ENCODE measurements around the gene CA14. TPM values are rescaled to one million over a fixed set of nuclear protein-coding genes. Genes with fewer than 3 reads are reported as not detected.

Gene CA14
- total RNA-seq, 1 experiment from 2014 or later: not detected

DNA sequence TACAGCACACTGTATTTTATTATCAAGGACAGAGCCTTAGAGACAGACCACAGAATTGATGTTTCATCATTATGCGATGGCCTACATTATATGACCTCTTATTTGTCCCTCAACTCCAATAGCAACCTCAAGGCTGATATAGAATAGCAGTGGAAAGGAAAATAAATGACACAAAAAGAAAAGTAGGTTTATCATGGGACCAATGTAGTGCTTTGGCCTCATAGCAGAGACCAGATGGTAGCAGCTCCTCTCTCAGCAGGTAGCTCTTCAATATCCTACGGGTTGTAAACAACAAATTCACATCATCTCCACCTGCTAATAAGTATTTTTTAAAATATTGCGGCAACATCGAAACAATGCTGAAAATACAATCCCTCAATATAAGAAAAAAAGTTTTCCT lies 46.9 kb upstream of the CA14 start:
- no peak overlapping the region for H3K27ac ChIP-seq (ENCODE audit: low read length)
- ATAC-seq (no peak), DNase-seq (ENCODE audit: low read depth, low spot score) (no peak)
- no TSS peak for BruUV-seq (replicated peaks)
- ChIA-PET CTCF (no interaction called here), POLR2A (no interaction called here)
- in situ Hi-C loops (cut with HindIII; ENCODE audit: low pct_unique_long_range_greater_than_20kb, low sequenced_read_pairs): no loop called here
- H3K4me1 ChIP-seq (ENCODE audit: control insufficient read depth, insufficient read depth, low read length): peaks cover 5% of the 10 kb centered on the region; the same call in 1 of the 2 replicates
- no peaks in the 10 kb centered on the region for H3K27me3 ChIP-seq (ENCODE audit: control insufficient read depth, insufficient read depth, low read length)
- no peaks in the 10 kb centered on the region for H3K36me3 ChIP-seq (ENCODE audit: control insufficient read depth, insufficient read depth, low read length)
- TF ChIP-seq, protein P1, sequence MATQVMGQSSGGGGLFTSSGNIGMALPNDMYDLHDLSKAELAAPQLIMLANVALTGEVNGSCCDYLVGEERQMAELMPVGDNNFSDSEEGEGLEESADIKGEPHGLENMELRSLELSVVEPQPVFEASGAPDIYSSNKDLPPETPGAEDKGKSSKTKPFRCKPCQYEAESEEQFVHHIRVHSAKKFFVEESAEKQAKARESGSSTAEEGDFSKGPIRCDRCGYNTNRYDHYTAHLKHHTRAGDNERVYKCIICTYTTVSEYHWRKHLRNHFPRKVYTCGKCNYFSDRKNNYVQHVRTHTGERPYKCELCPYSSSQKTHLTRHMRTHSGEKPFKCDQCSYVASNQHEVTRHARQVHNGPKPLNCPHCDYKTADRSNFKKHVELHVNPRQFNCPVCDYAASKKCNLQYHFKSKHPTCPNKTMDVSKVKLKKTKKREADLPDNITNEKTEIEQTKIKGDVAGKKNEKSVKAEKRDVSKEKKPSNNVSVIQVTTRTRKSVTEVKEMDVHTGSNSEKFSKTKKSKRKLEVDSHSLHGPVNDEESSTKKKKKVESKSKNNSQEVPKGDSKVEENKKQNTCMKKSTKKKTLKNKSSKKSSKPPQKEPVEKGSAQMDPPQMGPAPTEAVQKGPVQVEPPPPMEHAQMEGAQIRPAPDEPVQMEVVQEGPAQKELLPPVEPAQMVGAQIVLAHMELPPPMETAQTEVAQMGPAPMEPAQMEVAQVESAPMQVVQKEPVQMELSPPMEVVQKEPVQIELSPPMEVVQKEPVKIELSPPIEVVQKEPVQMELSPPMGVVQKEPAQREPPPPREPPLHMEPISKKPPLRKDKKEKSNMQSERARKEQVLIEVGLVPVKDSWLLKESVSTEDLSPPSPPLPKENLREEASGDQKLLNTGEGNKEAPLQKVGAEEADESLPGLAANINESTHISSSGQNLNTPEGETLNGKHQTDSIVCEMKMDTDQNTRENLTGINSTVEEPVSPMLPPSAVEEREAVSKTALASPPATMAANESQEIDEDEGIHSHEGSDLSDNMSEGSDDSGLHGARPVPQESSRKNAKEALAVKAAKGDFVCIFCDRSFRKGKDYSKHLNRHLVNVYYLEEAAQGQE (IDR thresholded peaks at IDR 0.05; ENCODE audit: insufficient read depth in 1 of 2, low read depth in 2 of 2, low read length in 1 of 2): no peak
- TF ChIP-seq SIN3A (IDR thresholded peaks at IDR 0.05; ENCODE audit: borderline replicate concordance, insufficient read depth, low read depth, low read length) (no peak), TCF7L2 (IDR thresholded peaks at IDR 0.05; ENCODE audit: low read depth, low read length) (no peak), POLR2AphosphoS5 (IDR thresholded peaks at IDR 0.05; ENCODE audit: low read depth, low read length) (no peak)
- TF ChIP-seq, protein P2, sequence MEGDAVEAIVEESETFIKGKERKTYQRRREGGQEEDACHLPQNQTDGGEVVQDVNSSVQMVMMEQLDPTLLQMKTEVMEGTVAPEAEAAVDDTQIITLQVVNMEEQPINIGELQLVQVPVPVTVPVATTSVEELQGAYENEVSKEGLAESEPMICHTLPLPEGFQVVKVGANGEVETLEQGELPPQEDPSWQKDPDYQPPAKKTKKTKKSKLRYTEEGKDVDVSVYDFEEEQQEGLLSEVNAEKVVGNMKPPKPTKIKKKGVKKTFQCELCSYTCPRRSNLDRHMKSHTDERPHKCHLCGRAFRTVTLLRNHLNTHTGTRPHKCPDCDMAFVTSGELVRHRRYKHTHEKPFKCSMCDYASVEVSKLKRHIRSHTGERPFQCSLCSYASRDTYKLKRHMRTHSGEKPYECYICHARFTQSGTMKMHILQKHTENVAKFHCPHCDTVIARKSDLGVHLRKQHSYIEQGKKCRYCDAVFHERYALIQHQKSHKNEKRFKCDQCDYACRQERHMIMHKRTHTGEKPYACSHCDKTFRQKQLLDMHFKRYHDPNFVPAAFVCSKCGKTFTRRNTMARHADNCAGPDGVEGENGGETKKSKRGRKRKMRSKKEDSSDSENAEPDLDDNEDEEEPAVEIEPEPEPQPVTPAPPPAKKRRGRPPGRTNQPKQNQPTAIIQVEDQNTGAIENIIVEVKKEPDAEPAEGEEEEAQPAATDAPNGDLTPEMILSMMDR (IDR thresholded peaks at IDR 0.05): no peak
- intact Hi-C loops (cut with micrococcal nuclease; ENCODE audit: unreplicated experiment): no loop called here
- no peak overlapping the region for H3K4me3 ChIP-seq (ENCODE audit: low read depth in 2 of 2, low read length in 2 of 2)
- H3K9me3 ChIP-seq (ENCODE audit: control insufficient read depth, insufficient read depth, low read depth, low read length): no peaks in the 10 kb centered on the region

DNA sequence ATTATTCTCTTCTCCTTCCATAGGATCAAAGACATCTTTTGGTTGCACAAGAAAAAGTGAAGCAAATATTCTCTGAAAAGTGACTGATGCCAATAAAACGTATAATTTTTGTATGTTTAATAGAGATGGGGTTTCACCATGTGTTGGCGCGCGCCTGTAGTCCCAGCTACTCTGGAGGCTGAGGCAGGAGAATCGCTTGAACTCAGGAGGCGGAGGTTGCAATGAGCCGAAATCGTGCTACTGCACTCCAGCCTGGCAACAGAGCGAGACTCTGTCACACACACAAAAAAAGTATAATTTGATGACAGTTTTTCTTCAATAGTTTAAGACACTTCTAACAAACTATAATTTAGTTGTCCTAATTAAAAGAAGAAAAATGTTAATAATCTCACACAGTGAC lies 45.5 kb upstream of the CA14 start:
- no peak overlapping the region for H3K27ac ChIP-seq (ENCODE audit: low read length)
- in situ Hi-C loops (cut with HindIII; ENCODE audit: low pct_unique_long_range_greater_than_20kb, low sequenced_read_pairs): no loop called here
- H3K4me3 ChIP-seq (ENCODE audit: low read depth in 2 of 2, low read length in 2 of 2): no peak overlapping the region
- ATAC-seq (no peak), DNase-seq (ENCODE audit: low read depth, low spot score) (no peak)
- ChIA-PET POLR2A (no interaction called here), CTCF (interaction anchor here (0.6 kb wide), 1 partner anchor 25 kb away, joined by 4 read pairs; no protein-coding TSS in a partner anchor)
- no peaks in the 10 kb centered on the region for H3K9me3 ChIP-seq (ENCODE audit: control insufficient read depth, insufficient read depth, low read depth, low read length)
- intact Hi-C loops (cut with micrococcal nuclease; ENCODE audit: unreplicated experiment): no loop called here
- BruUV-seq (replicated peaks): no TSS peak
- no peaks in the 10 kb centered on the region for H3K36me3 ChIP-seq (ENCODE audit: control insufficient read depth, insufficient read depth, low read length)
- TF ChIP-seq SIN3A (IDR thresholded peaks at IDR 0.05; ENCODE audit: borderline replicate concordance, insufficient read depth, low read depth, low read length) (no peak), TCF7L2 (IDR thresholded peaks at IDR 0.05; ENCODE audit: low read depth, low read length) (no peak)
- TF ChIP-seq, protein P2 (IDR thresholded peaks at IDR 0.05): no peak
- no peaks in the 10 kb centered on the region for H3K27me3 ChIP-seq (ENCODE audit: control insufficient read depth, insufficient read depth, low read length)
- H3K4me1 ChIP-seq (ENCODE audit: control insufficient read depth, insufficient read depth, low read length): peaks cover 5% of the 10 kb centered on the region; the same call in 1 of the 2 replicates

Data from Panc1 (cell line).